ENCODE results near the gene SRRM3.

Gene SRRM3

DNA sequence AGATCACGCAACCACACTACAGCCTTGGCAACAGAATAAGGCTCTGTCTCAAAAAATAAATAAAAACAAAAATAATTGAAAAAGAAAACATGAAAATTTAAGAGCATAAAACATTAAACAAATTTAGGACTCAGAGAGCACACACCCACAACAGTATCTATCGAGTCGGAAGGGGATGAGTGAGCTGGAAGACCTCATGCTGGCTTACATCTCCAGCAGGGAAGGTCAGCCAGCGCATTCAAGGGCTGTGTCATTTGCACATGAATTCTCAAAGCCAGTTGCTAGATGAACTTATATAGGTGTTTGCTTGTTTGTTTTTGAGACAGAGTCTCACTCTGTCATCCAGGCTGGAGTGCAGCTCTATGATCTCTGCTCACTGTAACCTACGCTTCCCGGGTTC, 50.3 kb downstream of the SRRM3 start:
- no peak overlapping the region for H3K4me3 ChIP-seq (ENCODE audit: control insufficient read depth, low read depth, low read length)
- TF ChIP-seq, protein P1, sequence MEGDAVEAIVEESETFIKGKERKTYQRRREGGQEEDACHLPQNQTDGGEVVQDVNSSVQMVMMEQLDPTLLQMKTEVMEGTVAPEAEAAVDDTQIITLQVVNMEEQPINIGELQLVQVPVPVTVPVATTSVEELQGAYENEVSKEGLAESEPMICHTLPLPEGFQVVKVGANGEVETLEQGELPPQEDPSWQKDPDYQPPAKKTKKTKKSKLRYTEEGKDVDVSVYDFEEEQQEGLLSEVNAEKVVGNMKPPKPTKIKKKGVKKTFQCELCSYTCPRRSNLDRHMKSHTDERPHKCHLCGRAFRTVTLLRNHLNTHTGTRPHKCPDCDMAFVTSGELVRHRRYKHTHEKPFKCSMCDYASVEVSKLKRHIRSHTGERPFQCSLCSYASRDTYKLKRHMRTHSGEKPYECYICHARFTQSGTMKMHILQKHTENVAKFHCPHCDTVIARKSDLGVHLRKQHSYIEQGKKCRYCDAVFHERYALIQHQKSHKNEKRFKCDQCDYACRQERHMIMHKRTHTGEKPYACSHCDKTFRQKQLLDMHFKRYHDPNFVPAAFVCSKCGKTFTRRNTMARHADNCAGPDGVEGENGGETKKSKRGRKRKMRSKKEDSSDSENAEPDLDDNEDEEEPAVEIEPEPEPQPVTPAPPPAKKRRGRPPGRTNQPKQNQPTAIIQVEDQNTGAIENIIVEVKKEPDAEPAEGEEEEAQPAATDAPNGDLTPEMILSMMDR (IDR thresholded peaks at IDR 0.05; ENCODE audit: control insufficient read depth, insufficient read depth, low read depth, low read length, missing control alignments) = no peak
- no peak for DNase-seq (ENCODE audit: low read depth)

DNA sequence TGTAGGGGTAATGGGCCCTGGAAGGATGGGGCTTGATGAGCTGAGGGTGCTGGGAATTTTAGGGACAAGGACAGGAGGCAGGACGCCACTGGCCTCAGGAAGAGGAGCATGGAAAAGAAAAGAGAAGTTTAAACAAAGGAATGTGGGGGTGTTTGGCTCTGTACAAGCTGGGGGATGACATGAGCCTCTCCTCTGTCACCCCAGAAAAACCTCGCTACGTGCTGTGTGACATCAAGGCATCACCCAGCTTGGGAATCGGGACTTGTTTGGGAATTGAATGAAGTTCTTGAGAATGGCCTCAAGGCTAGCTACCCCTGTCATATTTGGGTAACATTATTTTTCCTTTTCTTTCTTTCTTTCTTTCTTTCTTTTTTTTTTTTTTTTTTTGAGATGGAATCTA, 53.1 kb downstream of the SRRM3 start:
- TF ChIP-seq, protein P1 (IDR thresholded peaks at IDR 0.05; ENCODE audit: control insufficient read depth, insufficient read depth, low read depth, low read length, missing control alignments) = no peak
- no peak for DNase-seq (ENCODE audit: low read depth)
- no peak overlapping the region for H3K4me3 ChIP-seq (ENCODE audit: control insufficient read depth, low read depth, low read length)

DNA sequence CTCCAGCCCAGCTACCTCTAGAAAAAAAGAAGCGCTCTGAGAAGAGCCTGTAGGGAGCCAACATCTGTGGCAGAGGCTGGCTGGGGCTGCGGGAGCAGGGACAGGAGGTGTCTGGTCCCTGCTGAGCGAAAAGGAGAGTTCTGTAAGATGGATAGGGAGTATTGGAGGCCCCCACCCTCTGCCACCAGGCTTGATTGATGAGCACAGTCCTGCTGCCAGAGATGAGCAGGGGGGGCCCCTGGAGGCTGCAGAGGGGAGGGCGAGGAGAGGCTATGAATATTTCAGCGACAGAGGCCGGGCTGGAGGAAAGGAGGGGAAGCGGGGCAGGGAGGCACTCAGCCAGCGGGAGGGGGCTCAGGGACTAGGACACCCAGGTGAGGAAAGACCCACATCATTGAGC, 56.3 kb downstream of the SRRM3 start:
- TF ChIP-seq, protein P1 (IDR thresholded peaks at IDR 0.05; ENCODE audit: control insufficient read depth, insufficient read depth, low read depth, low read length, missing control alignments) = peak; percentile 9
- no peak for DNase-seq (ENCODE audit: low read depth)
- H3K4me3 ChIP-seq (ENCODE audit: control insufficient read depth, low read depth, low read length) = no peak overlapping the region

DNA sequence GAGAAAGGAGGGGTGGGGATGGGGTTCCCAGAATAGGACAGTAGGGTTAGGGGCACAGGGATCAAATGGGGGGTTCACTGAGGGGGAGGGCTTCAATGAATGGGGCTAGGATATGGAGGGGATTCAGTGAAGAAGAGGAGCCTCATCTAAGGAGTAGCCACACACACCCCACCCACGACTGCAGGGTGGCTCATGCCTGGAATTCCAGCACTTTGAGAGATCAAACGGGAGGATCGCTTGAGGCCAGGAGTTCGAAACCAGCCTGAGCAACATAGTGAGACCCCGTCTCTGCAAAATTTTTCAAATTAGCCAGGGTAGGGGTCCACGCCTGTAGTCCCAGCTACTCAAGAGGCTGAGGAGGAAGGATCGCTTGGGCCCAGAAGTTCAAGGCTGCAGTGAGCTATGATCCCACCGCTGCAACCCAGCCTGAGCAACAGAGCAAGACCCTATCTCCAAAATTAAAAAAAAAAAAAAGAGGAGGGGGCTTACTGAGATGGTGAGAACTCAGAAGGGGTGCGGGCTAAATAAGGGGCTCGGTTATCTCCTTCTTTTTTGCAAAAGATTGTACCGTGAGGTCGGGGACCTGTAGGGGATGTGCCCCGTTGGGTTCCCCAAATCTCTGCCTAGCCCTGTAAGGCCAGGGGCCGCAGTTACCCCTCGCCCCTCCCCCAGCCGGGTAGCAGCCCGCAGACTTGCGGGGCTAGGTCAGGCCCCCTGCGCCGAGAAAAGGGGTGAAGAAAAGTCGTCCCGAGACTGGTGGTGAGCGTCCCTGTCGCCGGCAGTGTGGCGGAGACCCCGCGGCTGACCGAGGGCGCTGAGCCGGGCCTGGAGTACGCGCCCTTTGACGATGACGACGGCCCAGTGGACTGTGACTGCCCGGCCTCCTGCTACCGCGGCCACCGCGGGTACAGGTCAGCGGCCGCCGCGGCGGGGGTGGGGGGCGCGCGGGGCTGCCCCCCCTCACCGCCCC, 57.7 kb downstream of the SRRM3 start:
- no peak overlapping the region for H3K4me3 ChIP-seq (ENCODE audit: control insufficient read depth, low read depth, low read length)
- no peak for DNase-seq (ENCODE audit: low read depth)
- TF ChIP-seq, protein P1 (IDR thresholded peaks at IDR 0.05; ENCODE audit: control insufficient read depth, insufficient read depth, low read depth, low read length, missing control alignments) = no peak

DNA sequence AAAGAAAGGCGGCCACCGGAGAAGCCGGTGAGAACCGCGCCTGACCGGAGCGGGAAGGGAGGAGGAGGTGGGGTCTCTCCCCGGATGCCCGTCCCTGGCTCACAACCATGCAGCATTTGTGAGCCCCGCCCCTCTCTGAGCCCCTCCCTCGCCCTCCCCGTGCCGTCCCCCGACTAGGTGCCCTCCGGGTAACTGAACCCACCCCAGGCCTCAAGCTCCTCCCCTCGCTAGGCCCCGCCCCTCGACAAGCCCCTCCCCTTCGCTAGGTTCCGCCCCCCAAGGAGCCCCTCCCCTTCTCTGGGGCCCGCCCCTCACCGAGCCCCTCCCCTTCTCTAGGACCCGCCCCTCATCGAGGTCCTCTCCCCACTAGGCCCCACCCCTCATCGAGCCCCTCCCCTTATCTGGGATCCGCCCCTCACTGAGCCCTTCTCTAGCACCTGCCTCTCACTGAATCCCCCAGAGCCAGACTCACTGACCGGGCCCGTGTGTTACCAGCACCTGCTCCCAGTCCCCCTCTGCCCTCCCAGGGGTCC, 58.5 kb downstream of the SRRM3 start:
- TF ChIP-seq, protein P1 (IDR thresholded peaks at IDR 0.05; ENCODE audit: control insufficient read depth, insufficient read depth, low read depth, low read length, missing control alignments) = no peak
- no peak overlapping the region for H3K4me3 ChIP-seq (ENCODE audit: control insufficient read depth, low read depth, low read length)
- DNase-seq (ENCODE audit: low read depth) = no peak

DNA sequence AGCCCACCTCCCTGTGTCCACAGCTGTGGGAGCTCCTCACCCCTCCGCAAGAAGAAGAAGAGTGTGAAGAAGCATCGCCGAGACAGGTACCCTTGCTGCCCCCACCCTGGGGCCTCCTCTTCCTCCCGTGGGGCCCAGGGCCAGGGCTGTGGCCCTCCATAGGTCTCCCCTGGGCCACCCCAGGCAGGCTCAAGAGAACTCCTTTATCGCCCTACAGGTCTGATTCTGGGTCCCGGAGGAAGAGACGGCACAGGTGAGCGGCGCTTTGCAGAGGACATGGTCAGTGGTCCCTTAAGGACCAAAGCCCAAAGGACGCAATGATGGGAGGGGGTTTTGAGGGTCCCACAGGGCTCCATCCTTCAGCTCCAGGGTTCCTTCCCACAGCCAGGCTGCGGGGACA, 59.6 kb downstream of the SRRM3 start:
- TF ChIP-seq, protein P1 (IDR thresholded peaks at IDR 0.05; ENCODE audit: control insufficient read depth, insufficient read depth, low read depth, low read length, missing control alignments) = no peak
- no peak for DNase-seq (ENCODE audit: low read depth)
- H3K4me3 ChIP-seq (ENCODE audit: control insufficient read depth, low read depth, low read length) = no peak overlapping the region

Measured in AG09309 (cell line).